Loucy (cell line): ENCODE results near the gene SMC6.

Source experiments
- H2AFZ ChIP-seq: fragments of 200-600 bp; sonication (generic); 2 replicates; pipeline ENCODE4 v1.6.0; 2016; ENCODE audit warnings: antibody characterized with exemption, mild to moderate bottlenecking, low read length, moderate library complexity
- H3F3A ChIP-seq: fragments of 200-600 bp; 2 replicates; pipeline ENCODE4 v1.6.0; 2016; ENCODE audit warnings: antibody characterized with exemption, low read depth, mild to moderate bottlenecking
- H3K27me3 ChIP-seq: fragments of 200-600 bp; sonication (generic); 2 replicates; pipeline ENCODE4 v1.6.1; 2014; ENCODE audit warnings: low read length, mild to moderate bottlenecking; ENCODE audit not compliant: insufficient read depth, poor library complexity, severe bottlenecking
- H3K36me3 ChIP-seq: fragments of 200-600 bp; sonication (generic); 2 replicates; pipeline ENCODE4 v1.6.1; 2016; ENCODE audit warnings: low read length; ENCODE audit not compliant: insufficient read depth
- H3K4me1 ChIP-seq: fragments of 200-600 bp; sonication (generic); 2 replicates; pipeline ENCODE4 v1.5.1; 2014; ENCODE audit warnings: low read length, mild to moderate bottlenecking; ENCODE audit not compliant: insufficient read depth, poor library complexity, severe bottlenecking
- H3K4me2 ChIP-seq: fragments of 200-600 bp; sonication (generic); 2 replicates; pipeline ENCODE4 v1.6.0; 2014; ENCODE audit warnings: antibody characterized with exemption, low read length, low read depth, mild to moderate bottlenecking; ENCODE audit not compliant: poor library complexity, severe bottlenecking
- H3K4me3 ChIP-seq: fragments of 200-600 bp; sonication (generic); 2 replicates; pipeline ENCODE4 v1.5.1; 2014; ENCODE audit warnings: low read length, mild to moderate bottlenecking, mixed read lengths; ENCODE audit not compliant: poor library complexity, severe bottlenecking
- H3K79me2 ChIP-seq: fragments of 200-600 bp; sonication (generic); 2 replicates; pipeline ENCODE4 v1.6.1; 2014; ENCODE audit warnings: low read length; ENCODE audit not compliant: insufficient read depth
- H3K9ac ChIP-seq: fragments of 200-600 bp; sonication (generic); 2 replicates; pipeline ENCODE4 v1.6.0; 2014; ENCODE audit warnings: mild to moderate bottlenecking, low read depth, low read length, moderate library complexity; ENCODE audit not compliant: poor library complexity, severe bottlenecking
- H3K9me2 ChIP-seq: fragments of 200-600 bp; sonication (generic); replicated peaks from 2 replicates; pipeline ENCODE4 v1.6.1; 2016; ENCODE audit warnings: low read depth, low read length, mixed read lengths
- H3K9me3 ChIP-seq: fragments of 200-600 bp; sonication (generic); 2 replicates; pipeline ENCODE4 v1.6.1; 2014; ENCODE audit warnings: mild to moderate bottlenecking, antibody characterized with exemption, low read length, low read depth; ENCODE audit not compliant: insufficient read depth
- H4K20me1 ChIP-seq: fragments of 200-600 bp; sonication (generic); 2 replicates; pipeline ENCODE4 v1.6.0; 2014; ENCODE audit warnings: antibody characterized with exemption, low read length, mild to moderate bottlenecking; ENCODE audit not compliant: insufficient read depth, poor library complexity, severe bottlenecking
- EZH2phosphoT487 ChIP-seq: fragments of 200-600 bp; IDR thresholded peaks from 2 replicates; pipeline ENCODE4 v1.6.1; 2018; ENCODE audit warnings: antibody characterized with exemption, mild to moderate bottlenecking, moderate library complexity, borderline replicate concordance
- TF ChIP-seq, protein P1 (sequence below): fragments of 200-600 bp; sonication (generic); conservative IDR thresholded peaks from 2 replicates; pipeline ENCODE4 v1.5.1; 2014; ENCODE audit warnings: mild to moderate bottlenecking, antibody characterized with exemption, low read length

SMC6 gene

DNA sequence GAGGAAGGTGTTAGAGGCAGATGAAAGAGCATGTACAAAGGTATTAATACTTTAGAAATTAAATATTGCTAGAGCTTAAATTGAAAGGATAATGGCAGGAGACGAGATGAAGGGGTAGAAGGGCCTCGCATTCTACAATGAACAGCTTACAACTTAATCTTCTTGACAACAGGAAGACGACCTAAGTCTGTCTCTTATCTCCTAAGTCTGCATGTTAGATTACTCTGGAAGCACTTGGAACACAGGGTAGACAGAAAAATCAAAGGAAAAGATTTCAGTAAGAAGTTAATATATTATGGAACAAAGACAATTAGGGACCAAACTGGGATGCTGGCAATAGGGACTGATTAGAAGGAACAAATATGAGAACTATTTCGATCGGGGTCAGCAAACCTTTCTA, 34.9 kb downstream of the SMC6 start:
- H3K4me3 ChIP-seq = no peak overlapping the region
- peaks cover 45% of the 10 kb centered on the region for H3K36me3 ChIP-seq
- no peak for TF ChIP-seq EZH2phosphoT487
- TF ChIP-seq, protein P1, sequence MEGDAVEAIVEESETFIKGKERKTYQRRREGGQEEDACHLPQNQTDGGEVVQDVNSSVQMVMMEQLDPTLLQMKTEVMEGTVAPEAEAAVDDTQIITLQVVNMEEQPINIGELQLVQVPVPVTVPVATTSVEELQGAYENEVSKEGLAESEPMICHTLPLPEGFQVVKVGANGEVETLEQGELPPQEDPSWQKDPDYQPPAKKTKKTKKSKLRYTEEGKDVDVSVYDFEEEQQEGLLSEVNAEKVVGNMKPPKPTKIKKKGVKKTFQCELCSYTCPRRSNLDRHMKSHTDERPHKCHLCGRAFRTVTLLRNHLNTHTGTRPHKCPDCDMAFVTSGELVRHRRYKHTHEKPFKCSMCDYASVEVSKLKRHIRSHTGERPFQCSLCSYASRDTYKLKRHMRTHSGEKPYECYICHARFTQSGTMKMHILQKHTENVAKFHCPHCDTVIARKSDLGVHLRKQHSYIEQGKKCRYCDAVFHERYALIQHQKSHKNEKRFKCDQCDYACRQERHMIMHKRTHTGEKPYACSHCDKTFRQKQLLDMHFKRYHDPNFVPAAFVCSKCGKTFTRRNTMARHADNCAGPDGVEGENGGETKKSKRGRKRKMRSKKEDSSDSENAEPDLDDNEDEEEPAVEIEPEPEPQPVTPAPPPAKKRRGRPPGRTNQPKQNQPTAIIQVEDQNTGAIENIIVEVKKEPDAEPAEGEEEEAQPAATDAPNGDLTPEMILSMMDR = no peak
- no peaks in the 10 kb centered on the region for H3K79me2 ChIP-seq
- H3K4me1 ChIP-seq = no peaks in the 10 kb centered on the region
- no peaks in the 10 kb centered on the region for H4K20me1 ChIP-seq
- no peaks in the 10 kb centered on the region for H3F3A ChIP-seq
- no peaks in the 10 kb centered on the region for H3K9me2 ChIP-seq
- H3K27me3 ChIP-seq = no peaks in the 10 kb centered on the region
- no peak overlapping the region for H3K9ac ChIP-seq
- no peak overlapping the region for H2AFZ ChIP-seq
- no peak overlapping the region for H3K4me2 ChIP-seq
- no peaks in the 10 kb centered on the region for H3K9me3 ChIP-seq

DNA sequence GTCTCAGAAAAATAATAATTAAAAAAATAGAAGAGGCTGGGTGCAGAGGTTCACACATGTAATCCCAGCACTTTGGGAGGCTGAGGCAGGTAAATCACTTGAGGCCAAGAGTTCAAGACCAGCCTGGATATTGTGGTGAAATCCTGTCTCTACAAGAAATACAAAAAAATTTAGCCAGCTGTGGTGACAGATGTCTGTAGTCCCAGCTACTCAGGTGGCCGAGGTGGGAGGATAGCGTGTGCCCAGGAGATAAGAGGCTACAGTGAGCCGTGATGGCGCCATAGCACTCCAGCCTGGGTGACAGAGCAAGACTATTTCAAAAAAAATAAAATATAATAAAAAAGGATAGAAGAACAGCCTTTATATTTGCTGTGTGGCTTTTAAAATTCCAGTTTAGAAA, 35.9 kb downstream of the SMC6 start:
- Histone ChIP-seq H3K4me1 (no peaks in the 10 kb centered on the region), H3K9ac (no peak overlapping the region), H3K27me3 (no peaks in the 10 kb centered on the region), H3K36me3 (peaks cover 52% of the 10 kb centered on the region), H3K9me3 (no peaks in the 10 kb centered on the region), H3K79me2 (no peaks in the 10 kb centered on the region), H3K4me2 (no peak overlapping the region), H4K20me1 (no peaks in the 10 kb centered on the region), H3K9me2 (no peaks in the 10 kb centered on the region), H3K4me3 (no peak overlapping the region), H2AFZ (no peak overlapping the region), H3F3A (no peaks in the 10 kb centered on the region)
- no peak for TF ChIP-seq EZH2phosphoT487
- TF ChIP-seq, protein P1 = no peak

DNA sequence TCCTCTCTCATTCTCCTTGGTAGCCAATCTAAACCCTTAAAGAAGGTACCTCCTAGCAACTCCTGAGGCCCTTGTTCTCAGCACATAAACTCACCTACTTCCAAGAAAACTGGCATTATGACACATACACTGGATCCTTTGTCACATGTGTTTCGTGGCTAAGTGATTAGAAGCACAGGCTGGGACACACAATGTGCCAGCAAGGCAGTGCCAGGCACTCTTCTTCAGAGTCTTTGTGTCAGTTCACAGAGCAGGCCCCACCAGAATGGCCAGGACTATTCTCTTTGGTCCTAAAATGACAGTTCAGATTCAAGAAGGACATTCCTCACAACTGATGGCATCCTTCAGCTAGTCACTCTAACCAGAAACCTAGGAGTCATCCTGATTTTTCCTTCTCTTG, 40.3 kb downstream of the SMC6 start:
- Histone ChIP-seq H3K4me1 (no peaks in the 10 kb centered on the region), H3K4me3 (no peak overlapping the region), H3K27me3 (no peaks in the 10 kb centered on the region), H3K9me2 (no peaks in the 10 kb centered on the region), H4K20me1 (no peaks in the 10 kb centered on the region), H3F3A (no peaks in the 10 kb centered on the region), H3K36me3 (peaks cover 40% of the 10 kb centered on the region; the same call in 1 of the 2 replicates), H2AFZ (no peak overlapping the region), H3K4me2 (no peak overlapping the region), H3K9me3 (no peaks in the 10 kb centered on the region), H3K79me2 (no peaks in the 10 kb centered on the region), H3K9ac (no peak overlapping the region)
- TF ChIP-seq, protein P1 = no peak
- TF ChIP-seq EZH2phosphoT487 = no peak
